Epidermal melanocyte (primary cell): ENCODE data around the gene GABBR2.

Experiments
- DNase-seq: peaks from one replicate; pipeline ENCODE4 v3.0.0; 2011; ENCODE audit warnings: low spot score; ENCODE audit not compliant: insufficient read length

GABBR2 gene

DNA sequence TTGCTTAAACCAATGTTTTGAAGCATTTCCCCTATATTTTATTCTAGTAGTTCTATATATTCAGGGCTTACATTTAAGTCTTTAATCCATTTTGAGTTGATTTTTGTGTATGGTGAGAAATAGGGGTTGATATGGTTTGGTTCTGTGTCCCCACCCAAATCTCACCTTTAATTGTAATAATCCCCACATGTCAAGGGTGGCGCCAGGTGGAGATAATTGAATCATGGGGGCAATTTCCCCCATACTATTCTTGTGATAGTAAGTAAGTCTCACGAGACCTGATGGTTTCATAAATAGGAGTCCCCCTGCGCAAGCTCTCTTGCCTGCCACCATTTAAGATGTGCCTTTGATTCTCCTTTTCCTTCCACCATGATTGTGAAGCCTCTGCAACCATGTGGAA, 361.1 kb downstream of the GABBR2 start:
- DNase-seq: no peak

DNA sequence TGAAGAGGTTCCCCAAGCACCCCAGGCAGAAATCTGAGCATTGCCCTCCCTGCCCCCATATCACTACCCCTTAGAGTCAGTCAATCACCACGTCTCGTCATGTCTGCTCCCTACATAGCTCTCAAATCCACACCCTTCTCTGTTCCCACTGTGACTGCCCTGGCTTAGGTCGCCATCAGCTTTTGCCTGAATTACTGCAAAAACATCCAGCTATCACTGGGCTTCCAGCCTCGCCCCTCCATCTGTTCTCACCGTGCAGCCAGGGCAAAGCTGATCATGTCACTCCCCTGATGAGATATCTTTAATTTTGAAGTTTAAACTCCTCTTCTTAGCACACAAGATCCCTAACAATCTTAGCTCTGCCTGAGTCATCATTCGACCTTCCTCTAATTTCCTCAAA, 363.7 kb downstream of the GABBR2 start:
- DNase-seq: no peak

DNA sequence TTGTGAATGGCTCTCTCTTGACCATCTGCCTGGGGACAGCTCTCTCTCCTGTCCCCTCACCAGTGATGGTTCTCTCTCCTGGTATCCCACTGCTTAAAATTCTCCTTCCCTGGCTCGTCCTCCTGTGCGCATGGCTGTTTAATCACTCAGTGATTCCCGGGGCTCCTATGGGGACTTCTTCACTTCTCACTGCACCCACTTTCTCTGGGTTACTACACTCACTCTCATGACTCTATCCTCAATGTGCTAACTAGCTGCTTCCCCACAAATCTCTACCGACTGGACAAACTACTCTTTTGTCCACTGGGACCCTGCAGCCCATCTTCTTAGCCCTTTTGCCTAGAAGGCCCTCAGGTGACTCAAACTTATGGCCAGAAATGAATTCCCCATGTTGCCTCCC, 364.2 kb downstream of the GABBR2 start:
- DNase-seq: no peak

DNA sequence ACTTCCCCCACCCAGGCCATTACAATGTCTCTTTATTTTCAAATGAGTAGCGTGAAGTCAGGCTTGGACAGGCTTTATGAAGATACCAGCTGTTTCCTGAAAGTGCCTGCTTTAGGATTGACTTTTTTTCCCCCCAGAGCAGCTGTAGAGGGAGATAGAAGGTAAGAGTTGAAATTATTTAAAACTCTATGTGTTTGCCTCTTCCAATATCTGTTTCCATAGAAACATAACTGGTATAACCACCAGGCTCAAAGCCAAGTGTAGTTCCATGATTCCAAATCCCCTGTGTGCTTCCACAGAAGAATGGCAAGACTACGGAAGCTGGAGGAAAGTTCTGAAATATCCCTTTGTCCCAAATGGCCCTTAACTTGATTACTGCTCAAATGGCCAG, 365.9 kb downstream of the GABBR2 start:
- DNase-seq: no peak

DNA sequence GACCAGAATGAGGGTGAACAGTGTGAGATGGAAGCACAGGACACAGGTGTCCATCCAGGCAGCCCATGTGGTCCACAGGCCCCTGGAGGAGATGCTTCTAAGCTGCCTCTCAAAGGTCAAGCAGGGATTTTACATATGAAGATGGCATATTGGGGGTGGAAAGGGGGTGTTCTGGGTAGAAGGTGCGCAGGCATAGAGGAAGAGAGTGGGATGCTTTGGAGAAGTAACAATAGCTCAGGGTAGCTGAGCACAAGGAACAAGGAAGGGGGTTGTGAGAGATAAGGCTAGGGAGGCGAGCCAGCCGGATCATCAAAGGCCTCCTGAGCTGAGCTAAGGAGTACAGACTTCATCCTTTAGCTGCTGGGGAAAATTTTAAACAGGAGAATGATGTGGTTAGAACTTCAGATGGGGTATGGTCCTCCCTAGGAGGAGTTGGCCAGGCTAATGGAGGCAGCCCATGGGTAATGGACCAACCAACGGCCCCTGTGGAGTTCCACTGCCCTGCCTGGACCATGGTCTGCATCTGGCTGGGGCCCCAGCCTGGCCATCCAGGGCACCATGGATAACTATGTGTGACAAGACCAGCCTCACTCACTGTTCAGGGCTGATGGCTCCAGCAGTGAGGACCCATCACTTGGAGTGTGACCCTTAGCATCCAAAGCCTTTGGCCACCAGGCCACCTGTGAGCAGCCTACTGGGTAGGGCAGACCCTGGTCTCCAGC, 366.5 kb downstream of the GABBR2 start:
- DNase-seq: no peak

DNA sequence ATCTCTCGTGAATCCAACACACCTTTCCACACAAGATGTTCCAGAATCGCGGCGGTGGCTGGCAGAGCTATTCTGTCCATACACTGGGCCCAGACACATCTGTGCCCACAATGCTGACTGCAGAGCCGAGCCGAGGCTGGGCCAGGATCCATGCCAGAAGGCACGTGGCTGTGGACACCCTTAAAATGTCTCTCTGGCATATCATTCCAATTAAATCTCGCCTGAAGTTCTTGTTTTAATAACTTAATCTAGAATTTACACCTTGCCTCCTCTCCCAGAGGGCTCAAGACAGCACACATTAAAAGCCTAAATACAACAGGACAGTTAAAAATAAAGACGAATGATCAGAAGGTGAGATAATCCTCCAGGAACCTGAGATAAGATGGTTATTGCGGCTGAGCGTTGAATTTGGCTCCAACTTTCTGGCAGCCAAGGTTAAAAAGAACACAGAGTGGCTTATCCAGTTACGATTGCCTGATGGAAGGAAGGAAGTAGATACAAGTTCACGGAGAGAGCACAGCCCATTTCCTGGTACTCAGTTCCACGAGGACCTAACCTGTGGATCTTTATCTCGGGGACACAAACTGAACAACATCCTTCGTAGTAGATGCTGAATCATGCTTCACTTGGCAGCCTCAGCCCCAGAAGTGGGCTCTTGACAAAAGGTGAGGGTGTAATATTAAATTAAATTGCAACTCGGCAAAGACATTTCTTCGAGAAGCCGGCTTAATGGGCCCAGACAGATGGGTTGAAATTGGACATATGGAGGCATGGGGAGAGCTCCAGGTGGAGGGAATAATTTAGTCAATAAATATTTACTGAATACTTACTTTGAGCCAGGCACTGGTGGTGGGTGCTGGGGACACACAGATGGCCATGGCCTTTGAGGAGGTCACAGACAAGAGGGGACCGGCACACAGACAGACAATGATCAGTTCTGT, 367.3 kb downstream of the GABBR2 start:
- DNase-seq: no peak

DNA sequence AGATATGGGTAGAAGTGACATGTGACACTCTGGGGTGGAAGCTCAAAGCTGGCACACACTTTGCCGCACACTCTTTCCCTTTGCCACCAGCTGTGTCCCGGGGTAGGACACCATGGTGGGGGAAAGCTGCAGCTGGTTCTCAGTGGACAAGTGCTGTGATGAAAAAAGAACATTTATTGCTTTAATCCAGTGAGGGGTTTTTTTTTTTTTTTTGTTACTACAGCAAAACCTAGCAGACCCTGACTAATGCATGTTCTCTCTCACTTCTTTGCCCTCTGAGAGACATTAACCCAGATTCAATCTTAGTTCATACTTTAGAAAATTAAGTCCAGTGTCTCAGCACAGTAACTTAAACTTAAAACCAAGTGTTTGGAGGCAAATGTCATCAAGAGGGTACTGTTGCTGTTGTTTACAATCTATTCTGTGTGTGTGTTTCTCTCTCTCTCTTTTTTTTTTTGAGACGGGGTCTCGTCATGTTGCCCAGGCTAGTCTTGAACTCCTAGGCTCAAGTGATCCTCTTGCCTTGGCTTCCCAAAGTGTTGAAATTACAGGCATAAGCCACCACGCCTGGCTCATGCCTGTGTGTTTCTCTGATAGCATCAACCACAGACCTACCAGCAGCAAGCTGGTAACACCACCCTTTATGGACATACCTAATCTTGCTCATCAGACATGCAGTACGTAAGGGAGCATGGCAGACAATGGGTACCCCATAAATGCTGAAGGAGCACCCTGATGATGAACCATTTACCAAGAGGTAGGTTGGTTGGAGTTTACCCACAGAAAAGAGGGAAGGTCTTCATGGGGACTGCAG, 368.5 kb downstream of the GABBR2 start:
- DNase-seq: no peak

DNA sequence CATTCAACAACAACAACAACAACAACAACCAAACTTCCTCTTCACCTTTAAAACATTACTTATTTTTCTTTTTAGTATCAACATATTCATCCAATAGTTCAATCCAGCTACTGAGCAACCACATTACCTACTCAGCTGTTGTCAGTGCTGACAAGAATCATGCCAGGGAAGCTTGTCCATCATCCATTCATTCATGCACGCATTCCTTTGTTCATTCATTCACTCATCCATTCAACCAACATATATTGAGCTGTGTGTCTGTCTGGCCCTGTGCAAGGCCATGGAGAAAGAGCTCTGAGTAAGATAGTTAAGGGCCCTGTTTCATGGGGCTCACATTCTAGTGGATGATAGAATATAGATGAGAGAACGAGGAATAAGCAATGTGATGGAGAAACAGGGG, 373.1 kb downstream of the GABBR2 start:
- DNase-seq: no peak

DNA sequence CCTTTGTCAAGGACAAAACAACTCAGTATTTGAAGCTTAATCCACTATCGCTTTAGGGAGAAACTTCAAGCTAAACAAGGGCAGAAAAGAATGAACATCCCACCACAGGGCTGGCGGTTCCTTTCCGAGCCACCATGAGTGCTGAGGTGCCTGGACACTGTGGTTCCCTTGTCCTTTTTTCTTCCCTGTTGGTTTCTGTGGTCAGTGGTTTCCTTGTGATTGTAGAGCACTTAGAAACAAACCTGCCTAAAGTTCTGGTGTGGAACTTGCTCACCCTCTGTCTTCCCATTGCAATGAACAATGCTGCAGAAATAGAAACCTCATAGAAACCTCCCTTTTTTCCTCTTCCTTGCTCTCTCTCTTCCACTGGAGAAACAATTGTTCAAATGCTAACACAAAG, 373.9 kb downstream of the GABBR2 start:
- no peak for DNase-seq

DNA sequence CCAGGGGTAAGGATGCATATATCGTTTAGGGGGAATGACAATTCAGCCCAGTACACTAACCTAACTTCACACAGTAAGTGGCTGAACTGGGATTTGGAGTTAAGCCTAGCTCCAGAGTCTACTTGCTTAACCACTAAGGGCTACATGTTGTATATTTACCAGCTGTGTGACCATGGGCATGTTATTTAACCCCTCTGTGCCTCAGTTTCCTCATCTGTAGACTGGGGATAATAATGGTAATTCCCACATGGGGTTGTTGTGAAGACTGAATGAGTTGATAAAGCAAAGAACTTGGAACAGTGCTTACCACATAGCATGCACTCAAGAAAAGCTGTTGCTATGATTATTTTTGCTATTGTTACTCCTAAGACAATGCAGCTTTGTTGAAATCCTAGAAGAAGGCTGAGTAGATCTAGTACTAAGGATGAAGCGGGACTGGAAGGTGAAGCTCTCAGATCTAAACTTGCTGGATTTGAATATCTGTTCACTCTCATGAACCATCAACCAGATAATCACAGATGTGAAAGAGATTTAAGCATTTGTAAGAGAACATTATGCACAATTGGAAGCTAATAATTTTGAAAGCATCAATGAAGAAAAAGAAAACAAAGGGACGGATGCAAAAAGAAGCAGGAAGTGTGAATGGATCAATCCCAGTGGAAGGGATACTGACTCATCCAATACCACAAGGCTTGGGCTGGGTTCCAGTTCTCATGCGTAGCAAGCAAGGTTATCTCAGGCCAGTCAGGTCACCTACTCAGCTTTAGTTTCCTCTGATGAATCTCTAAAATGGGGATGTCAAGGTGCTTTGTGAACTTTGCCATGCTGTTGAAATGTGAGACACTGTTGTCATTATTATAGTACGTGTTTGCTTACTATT, 374.8 kb downstream of the GABBR2 start:
- DNase-seq: no peak

DNA sequence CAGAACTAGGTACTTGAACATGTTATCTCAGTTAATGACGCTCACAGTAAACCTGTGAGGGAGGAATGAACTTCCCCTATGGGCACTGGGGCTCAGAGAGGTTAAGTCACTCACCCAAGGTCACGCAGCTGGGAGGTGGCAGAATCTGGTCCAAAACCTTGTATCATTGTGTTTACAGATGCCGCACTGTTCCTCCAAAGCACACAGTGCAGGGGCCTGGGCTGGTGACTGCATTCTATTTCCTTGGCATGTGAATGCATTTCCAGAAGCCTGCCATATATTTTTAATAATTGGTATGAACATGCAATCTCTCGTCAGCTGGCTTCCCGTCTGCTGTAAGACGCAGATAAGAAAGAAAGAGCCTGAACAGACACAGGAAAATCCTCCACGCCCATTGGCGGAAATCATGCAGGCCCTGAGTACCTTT, 376.3 kb downstream of the GABBR2 start:
- DNase-seq: no peak

DNA sequence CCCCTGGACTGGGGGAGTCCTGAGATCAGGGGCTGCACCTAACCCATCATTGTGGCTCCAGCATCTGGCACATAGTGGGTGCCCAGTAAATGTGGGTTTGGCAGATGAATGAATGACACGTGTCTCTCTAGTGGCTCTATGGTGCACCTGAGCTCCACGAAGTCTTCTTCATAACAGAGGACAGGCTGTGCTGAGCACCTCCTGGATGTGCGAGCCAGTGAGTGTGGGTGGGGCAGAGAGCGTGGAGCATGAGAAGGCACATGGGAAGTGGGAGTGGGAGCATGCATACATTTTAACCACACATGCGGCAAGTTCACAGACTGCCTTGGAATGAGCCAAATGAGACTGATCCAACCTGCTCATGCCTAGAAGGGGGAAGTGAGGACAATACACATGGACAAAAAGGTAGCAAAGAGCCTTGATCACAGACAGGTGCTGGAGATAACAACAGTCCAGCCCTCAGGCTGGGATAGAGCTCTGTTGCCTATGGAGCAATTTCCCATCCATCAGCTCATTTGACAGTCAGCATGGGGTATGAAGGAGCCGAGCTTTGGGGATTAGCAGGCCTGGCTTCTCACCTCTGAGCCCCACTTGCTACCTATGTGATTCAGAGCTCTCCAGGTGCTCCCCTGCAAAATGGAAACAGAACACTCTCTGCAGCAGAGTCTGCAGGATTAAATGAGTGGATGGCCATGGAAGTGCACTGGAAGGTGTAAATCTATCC, 377.0 kb downstream of the GABBR2 start:
- no peak for DNase-seq

DNA sequence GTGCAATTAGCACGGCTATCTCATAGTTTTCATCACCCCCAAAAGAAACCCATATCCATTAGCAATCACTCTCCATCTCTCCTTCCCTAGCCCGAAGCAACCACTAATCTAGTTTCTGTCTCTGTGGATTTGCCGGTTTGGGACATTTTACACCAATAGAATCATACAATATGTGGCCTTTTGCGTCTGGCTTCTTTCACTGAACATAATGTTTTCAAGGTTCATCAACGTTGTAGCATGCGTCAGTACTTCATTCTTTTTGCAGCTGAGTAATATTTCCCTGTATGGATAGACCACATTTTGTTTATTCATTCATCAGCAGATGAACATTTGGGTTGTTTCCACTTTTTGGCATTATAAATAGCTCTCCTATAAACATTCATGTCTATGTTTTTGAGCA, 377.9 kb downstream of the GABBR2 start:
- no peak for DNase-seq

DNA sequence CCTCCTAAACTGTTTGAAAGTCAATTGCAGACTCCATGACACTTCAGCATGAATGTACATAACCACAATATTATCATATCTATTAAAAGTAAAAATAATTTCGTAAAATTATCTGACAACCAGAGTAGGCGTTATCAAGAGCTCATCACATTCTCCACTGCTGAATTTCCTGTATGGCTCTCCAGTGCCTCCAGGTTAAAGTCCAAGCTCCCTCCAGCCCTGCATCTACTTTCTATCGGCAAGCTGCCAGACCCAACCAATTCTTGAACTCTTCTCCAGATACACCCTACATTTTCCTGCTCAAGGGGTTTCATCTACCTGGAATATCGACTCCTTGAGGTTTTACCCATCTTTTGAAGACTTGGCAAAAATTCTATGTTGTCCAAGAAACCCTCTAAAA, 378.8 kb downstream of the GABBR2 start:
- DNase-seq: no peak

DNA sequence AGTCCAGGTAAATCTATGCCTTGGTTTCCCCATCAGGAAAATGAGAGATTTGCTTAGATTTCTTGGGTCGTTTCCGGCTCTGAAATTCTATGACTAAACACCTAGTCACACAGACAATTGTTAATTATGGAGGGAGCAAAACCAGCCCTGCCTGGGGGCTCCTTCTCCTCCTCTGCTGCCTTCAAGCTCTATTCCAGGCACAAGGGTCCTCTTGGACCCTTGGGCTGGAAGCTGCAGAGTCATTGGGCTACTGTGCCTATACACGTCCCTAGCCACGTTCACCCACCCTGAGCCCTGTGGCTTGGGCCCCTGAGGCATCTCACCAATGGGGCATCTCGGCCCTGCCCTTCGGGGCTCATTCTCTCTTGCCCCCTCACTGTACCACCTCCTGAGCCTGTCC, 379.5 kb downstream of the GABBR2 start:
- no peak for DNase-seq

DNA sequence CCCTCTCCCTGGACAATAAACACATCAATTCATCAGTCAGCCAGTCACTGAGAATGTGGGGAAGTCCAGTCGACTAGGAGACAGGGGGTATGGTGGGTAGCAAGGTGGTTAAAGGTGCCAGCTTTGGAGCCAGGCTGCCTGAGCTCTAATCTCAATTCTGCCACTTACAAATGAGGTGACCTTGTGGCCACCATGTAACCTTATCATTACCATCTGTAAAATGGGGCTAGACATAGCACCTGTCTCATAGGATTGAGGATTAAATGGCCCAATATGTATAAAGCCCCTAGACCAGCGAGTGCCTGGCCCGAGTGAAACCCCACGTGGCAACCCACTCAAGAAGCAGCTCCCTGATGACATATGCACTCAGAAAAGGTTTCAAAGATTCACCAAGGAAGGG, 380.0 kb downstream of the GABBR2 start:
- DNase-seq: no peak

DNA sequence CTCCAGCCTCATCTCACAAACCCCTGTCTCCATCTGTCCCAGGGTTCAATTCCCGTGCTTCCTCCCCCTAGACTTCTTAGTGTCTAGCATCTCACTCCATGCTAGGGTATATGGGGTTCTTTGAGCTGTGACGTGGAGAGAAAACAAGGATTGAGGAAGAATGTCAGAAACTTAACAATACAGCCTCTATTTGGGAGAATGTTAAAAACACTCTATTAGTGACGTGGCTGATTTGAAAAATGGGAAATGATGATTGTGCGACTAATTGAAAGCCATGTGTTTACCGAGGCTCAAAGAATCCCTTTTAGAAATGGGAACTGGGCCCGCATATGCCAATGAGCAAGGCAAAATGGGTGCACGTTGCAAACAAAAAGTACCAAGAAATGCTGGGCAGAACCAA, 380.6 kb downstream of the GABBR2 start:
- DNase-seq: no peak

DNA sequence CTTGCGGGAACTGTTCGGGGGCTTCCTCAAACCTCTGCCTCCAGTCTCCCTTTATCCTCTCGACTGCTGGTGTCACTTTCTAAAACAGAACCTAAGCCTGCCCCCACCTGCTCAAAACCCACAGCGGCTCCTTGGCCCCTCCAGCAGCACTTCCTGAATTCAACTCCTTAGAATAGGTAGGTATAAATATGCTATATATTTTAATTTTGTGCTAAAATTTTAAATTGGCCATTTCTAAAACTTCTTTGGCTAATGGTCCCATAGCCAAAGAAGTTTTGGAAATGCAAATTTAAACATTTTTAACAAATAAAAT, 381.5 kb downstream of the GABBR2 start:
- no peak for DNase-seq

DNA sequence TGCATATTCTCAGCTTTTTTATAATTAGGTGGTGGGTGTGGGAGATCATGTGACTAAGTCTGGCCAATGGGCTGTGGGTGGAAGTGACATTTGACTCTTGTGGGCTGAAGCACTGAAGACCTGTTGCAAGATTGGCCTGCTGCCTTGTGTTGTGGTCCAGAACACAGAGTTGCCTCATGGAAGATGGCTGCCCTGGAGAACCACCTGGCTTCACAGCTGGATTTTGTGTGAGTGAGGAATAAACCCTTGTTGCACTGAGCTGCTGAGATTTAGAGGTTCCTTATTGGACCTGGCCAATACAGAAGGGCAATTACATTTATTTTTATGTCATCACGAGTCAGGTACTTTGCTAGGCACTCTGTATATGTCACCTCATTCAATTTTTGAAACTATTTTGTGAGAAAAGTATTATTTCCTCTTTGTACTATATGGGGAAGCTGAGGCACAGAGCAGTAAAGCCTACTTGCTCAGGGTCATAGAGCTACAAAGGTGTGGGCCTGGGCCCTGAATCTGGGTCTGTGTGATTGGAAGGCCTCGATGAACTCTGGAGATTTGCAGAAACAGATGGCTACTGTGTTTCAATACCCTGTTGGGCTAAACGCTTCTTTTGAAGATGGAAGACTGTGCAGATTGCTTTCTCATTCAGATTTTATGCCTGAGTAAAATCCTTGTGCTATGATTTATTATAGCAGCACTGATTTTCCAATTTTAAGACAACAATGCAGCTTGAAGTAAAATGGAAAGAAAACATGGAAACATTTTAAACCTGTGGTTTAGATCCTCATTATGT, 382.1 kb downstream of the GABBR2 start:
- DNase-seq: no peak

DNA sequence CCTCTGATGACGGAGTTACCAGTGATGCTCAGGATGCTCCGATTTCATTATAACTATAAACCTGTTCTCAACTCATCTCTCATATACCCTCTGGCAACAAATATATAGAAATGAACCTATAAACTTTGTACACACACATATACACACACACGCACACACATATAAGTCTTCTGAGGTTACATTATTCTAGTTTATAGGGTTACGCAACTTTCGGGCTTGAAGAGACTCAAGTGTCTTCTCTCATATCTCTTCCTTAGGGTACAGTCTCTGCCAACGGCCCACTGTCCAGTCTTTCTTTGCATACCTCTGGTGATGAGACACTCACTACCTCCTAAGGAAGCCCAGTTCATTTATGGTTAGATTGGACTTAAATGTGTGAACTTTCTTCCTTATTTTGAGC, 383.9 kb downstream of the GABBR2 start:
- no peak for DNase-seq
